ENCODE data around the gene GLUD1. TPM values are rescaled to one million over a fixed set of nuclear protein-coding genes. Genes with fewer than 3 reads are reported as not detected.
"Not testable (repeated sequence)": the region's sequence is repeated elsewhere in the genome, so short reads cannot be mapped to it uniquely, and the experiment has no call there.

GLUD1 gene
- total RNA-seq, 1 experiment from 2014 or later, result 151 TPM

- not testable (repeated sequence) for H3K27me3 ChIP-seq (ENCODE audit: control insufficient read depth, insufficient read depth, low read length); H3K4me3 ChIP-seq (ENCODE audit: insufficient read depth, low read depth, low read length); H3K36me3 ChIP-seq (replicated peaks; ENCODE audit: control insufficient read depth, insufficient read depth, low read length); DNase-seq
Measured at GRCh38 chr10:87043579-87043978, 51.1 kb downstream of the GLUD1 start.

- H3K36me3 ChIP-seq (replicated peaks; ENCODE audit: control insufficient read depth, insufficient read depth, low read length), result no peaks in the 10 kb centered on the region
- DNase-seq, result no peak
- H3K27me3 ChIP-seq (ENCODE audit: control insufficient read depth, insufficient read depth, low read length), result no peaks in the 10 kb centered on the region
- H3K4me3 ChIP-seq (ENCODE audit: insufficient read depth, low read depth, low read length), result no peak overlapping the region
Measured at GRCh38 chr10:87038786-87039185, 55.9 kb downstream of the GLUD1 start.

- Histone ChIP-seq H3K36me3 (replicated peaks; ENCODE audit: control insufficient read depth, insufficient read depth, low read length) (no peaks in the 10 kb centered on the region), H3K4me3 (ENCODE audit: insufficient read depth, low read depth, low read length) (no peak overlapping the region), H3K27me3 (ENCODE audit: control insufficient read depth, insufficient read depth, low read length) (no peaks in the 10 kb centered on the region)
- peak; percentile 15 for DNase-seq
Measured at GRCh38 chr10:87038286-87038717, 56.3 kb downstream of the GLUD1 start.

- no peak overlapping the region for H3K4me3 ChIP-seq (ENCODE audit: insufficient read depth, low read depth, low read length)
Measured at GRCh38 chr10:87036623-87037022, 58.0 kb downstream of the GLUD1 start.

GRCh38 chr10:87030912-87031635, 63.6 kb downstream of the GLUD1 start:
- Histone ChIP-seq H3K4me3 (ENCODE audit: insufficient read depth, low read depth, low read length) (no peak overlapping the region), H3K36me3 (replicated peaks; ENCODE audit: control insufficient read depth, insufficient read depth, low read length) (no peaks in the 10 kb centered on the region), H3K27me3 (ENCODE audit: control insufficient read depth, insufficient read depth, low read length) (no peaks in the 10 kb centered on the region)
- DNase-seq, result no peak

More at GRCh38 chr10:87036623-87037022, 58.0 kb downstream of the GLUD1 start:
- H3K27me3 ChIP-seq (ENCODE audit: control insufficient read depth, insufficient read depth, low read length), result no peaks in the 10 kb centered on the region
- no peaks in the 10 kb centered on the region for H3K36me3 ChIP-seq (replicated peaks; ENCODE audit: control insufficient read depth, insufficient read depth, low read length)
- no peak for DNase-seq

GRCh38 chr10:87030419-87030818, 64.2 kb downstream of the GLUD1 start:
- not testable (repeated sequence) for H3K4me3 ChIP-seq (ENCODE audit: insufficient read depth, low read depth, low read length); H3K27me3 ChIP-seq (ENCODE audit: control insufficient read depth, insufficient read depth, low read length); DNase-seq; H3K36me3 ChIP-seq (replicated peaks; ENCODE audit: control insufficient read depth, insufficient read depth, low read length)

GRCh38 chr10:87026747-87027508, 67.7 kb downstream of the GLUD1 start:
- not testable (repeated sequence) for H3K27me3 ChIP-seq (ENCODE audit: control insufficient read depth, insufficient read depth, low read length); DNase-seq; H3K36me3 ChIP-seq (replicated peaks; ENCODE audit: control insufficient read depth, insufficient read depth, low read length); H3K4me3 ChIP-seq (ENCODE audit: insufficient read depth, low read depth, low read length)

GRCh38 chr10:87025285-87025958, 69.2 kb downstream of the GLUD1 start:
- H3K36me3 ChIP-seq (replicated peaks; ENCODE audit: control insufficient read depth, insufficient read depth, low read length), result not testable (repeated sequence)
- peak; percentile 39 for DNase-seq

GRCh38 chr10:87020056-87020455, 74.6 kb downstream of the GLUD1 start, which contains the start of gene FAM25A:
Gene FAM25A, plus strand, starts transcription at chr10:87020294. Its CDS starts 31 bp downstream, at chr10:87020325.
- DNase-seq, result not testable (repeated sequence)

More at GRCh38 chr10:87025285-87025958, 69.2 kb downstream of the GLUD1 start:
- H3K27me3 ChIP-seq (ENCODE audit: control insufficient read depth, insufficient read depth, low read length); H3K4me3 ChIP-seq (ENCODE audit: insufficient read depth, low read depth, low read length): not testable (repeated sequence)

GRCh38 chr10:87019504-87019903, 75.1 kb downstream of the GLUD1 start:
- not testable (repeated sequence) for H3K36me3 ChIP-seq (replicated peaks; ENCODE audit: control insufficient read depth, insufficient read depth, low read length); H3K27me3 ChIP-seq (ENCODE audit: control insufficient read depth, insufficient read depth, low read length); H3K4me3 ChIP-seq (ENCODE audit: insufficient read depth, low read depth, low read length); DNase-seq

More at GRCh38 chr10:87020056-87020455, 74.6 kb downstream of the GLUD1 start, which contains the start of gene FAM25A:
- H3K4me3 ChIP-seq (ENCODE audit: insufficient read depth, low read depth, low read length); H3K27me3 ChIP-seq (ENCODE audit: control insufficient read depth, insufficient read depth, low read length); H3K36me3 ChIP-seq (replicated peaks; ENCODE audit: control insufficient read depth, insufficient read depth, low read length): not testable (repeated sequence)

GRCh38 chr10:87019066-87019465, 75.6 kb downstream of the GLUD1 start:
- not testable (repeated sequence) for H3K27me3 ChIP-seq (ENCODE audit: control insufficient read depth, insufficient read depth, low read length); H3K36me3 ChIP-seq (replicated peaks; ENCODE audit: control insufficient read depth, insufficient read depth, low read length); DNase-seq; H3K4me3 ChIP-seq (ENCODE audit: insufficient read depth, low read depth, low read length)

- H3K36me3 ChIP-seq (replicated peaks; ENCODE audit: control insufficient read depth, insufficient read depth, low read length); H3K4me3 ChIP-seq (ENCODE audit: insufficient read depth, low read depth, low read length); DNase-seq; H3K27me3 ChIP-seq (ENCODE audit: control insufficient read depth, insufficient read depth, low read length): not testable (repeated sequence)
Measured at GRCh38 chr10:87018127-87018526, 76.5 kb downstream of the GLUD1 start.

GRCh38 chr10:87014986-87015716, 79.5 kb downstream of the GLUD1 start:
- not testable (repeated sequence) for H3K36me3 ChIP-seq (replicated peaks; ENCODE audit: control insufficient read depth, insufficient read depth, low read length); DNase-seq; H3K4me3 ChIP-seq (ENCODE audit: insufficient read depth, low read depth, low read length); H3K27me3 ChIP-seq (ENCODE audit: control insufficient read depth, insufficient read depth, low read length)

- H3K36me3 ChIP-seq (replicated peaks; ENCODE audit: control insufficient read depth, insufficient read depth, low read length); H3K4me3 ChIP-seq (ENCODE audit: insufficient read depth, low read depth, low read length); H3K27me3 ChIP-seq (ENCODE audit: control insufficient read depth, insufficient read depth, low read length); DNase-seq: not testable (repeated sequence)
Measured at GRCh38 chr10:87013528-87013927, 81.1 kb downstream of the GLUD1 start.

Measured in H7 (cell line).